Panc1 (cell line): Measurements from ENCODE around the gene PPM1B.

Source experiments
- CTCF ChIP-seq: fragments of 450-650 bp; IDR thresholded peaks from 2 replicates; pipeline ENCODE4 v1.5.1; 2017; ENCODE audit warnings: mild to moderate bottlenecking
- POLR2AphosphoS5 ChIP-seq: IDR thresholded peaks from 2 replicates; pipeline ENCODE4 v1.6.1; 2012; ENCODE audit warnings: mild to moderate bottlenecking, low read depth, low read length, moderate library complexity
- REST ChIP-seq, 2 experiments: IDR thresholded peaks; 2 replicates each; pipeline ENCODE4 v1.6.1; 2011 to 2012; ENCODE audit warnings: low read depth in 2 of 2, control low read depth in 1 of 2, low read length in 1 of 2, mild to moderate bottlenecking in 1 of 2, moderate library complexity in 1 of 2; ENCODE audit not compliant: insufficient read depth in 1 of 2
- TCF7L2 ChIP-seq: IDR thresholded peaks from 2 replicates; pipeline ENCODE4 v1.6.1; 2011; ENCODE audit warnings: mild to moderate bottlenecking, low read depth, low read length, inconsistent platforms

- TF ChIP-seq CTCF (no peak), TCF7L2 (no peak), POLR2AphosphoS5 (no peak), REST (IDR thresholded peaks at IDR 0.05; ENCODE audit: insufficient read depth in 1 of 2, low read depth in 2 of 2, low read length in 1 of 2) (no peak)
Observed at GRCh38 chr2:44169155-44169898, 652 bp downstream of the PPM1B start.
